GM18511 (cell line): ENCODE measurements around the gene SLC35G6.

Experiments used
- ATAC-seq: cut with Tn5 transposase; IDR thresholded peaks from one replicate; pipeline ENCODE4 v1.9.1; 2021; ENCODE audit warnings: mild to moderate bottlenecking, moderate library complexity; ENCODE audit not compliant: unreplicated experiment

Gene SLC35G6

DNA sequence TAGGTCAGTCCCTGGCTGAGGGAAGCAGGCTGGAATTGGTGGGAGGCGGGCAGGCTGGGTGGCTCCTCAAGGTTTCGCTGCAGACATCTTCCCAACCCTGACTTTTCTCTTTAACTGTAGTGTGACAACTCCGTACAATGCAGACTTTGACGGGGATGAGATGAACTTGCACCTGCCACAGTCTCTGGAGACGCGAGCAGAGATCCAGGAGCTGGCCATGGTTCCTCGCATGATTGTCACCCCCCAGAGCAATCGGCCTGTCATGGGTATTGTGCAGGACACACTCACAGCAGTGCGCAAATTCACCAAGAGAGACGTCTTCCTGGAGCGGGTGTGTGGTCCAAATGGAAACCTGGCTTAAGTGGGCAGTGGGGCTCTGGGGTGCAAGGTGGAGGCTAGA, 17.9 kb downstream of the SLC35G6 start:
- ATAC-seq = no peak

GRCh38 chr17:7501729-7502128, 20.5 kb downstream of the SLC35G6 start:
- ATAC-seq = no peak

GRCh38 chr17:7502171-7502847, 21.1 kb downstream of the SLC35G6 start:
- no peak for ATAC-seq

GRCh38 chr17:7502987-7503386, 21.7 kb downstream of the SLC35G6 start:
- ATAC-seq = no peak

- no peak for ATAC-seq
Observed at GRCh38 chr17:7503521-7503920, 22.3 kb downstream of the SLC35G6 start.

GRCh38 chr17:7508145-7508544, 26.9 kb downstream of the SLC35G6 start:
- no peak for ATAC-seq

GRCh38 chr17:7508846-7509245, 27.6 kb downstream of the SLC35G6 start:
- no peak for ATAC-seq

DNA sequence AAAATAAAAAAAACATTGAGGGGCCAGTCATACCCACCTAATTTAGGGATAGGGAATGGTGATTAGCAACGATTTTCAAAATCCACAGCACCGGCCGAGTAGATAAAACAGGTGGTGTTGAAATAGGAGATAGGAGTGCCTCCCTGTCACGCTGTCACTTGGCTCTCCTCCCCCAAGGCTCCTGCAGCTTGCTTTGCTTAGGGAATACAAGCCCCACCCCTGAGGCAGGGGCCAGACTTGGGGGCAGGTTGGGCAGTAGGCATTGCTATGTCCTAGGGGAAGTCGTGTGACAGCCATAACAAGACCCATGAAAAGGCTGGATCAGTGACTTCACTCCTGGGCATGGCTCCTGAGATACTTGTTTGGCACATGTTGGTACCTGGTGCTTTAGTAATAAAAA, 28.7 kb downstream of the SLC35G6 start:
- ATAC-seq = no peak

- no peak for ATAC-seq
Observed at GRCh38 chr17:7511108-7511507, 29.9 kb downstream of the SLC35G6 start.

GRCh38 chr17:7512105-7512504, 30.9 kb downstream of the SLC35G6 start:
- ATAC-seq = no peak

DNA sequence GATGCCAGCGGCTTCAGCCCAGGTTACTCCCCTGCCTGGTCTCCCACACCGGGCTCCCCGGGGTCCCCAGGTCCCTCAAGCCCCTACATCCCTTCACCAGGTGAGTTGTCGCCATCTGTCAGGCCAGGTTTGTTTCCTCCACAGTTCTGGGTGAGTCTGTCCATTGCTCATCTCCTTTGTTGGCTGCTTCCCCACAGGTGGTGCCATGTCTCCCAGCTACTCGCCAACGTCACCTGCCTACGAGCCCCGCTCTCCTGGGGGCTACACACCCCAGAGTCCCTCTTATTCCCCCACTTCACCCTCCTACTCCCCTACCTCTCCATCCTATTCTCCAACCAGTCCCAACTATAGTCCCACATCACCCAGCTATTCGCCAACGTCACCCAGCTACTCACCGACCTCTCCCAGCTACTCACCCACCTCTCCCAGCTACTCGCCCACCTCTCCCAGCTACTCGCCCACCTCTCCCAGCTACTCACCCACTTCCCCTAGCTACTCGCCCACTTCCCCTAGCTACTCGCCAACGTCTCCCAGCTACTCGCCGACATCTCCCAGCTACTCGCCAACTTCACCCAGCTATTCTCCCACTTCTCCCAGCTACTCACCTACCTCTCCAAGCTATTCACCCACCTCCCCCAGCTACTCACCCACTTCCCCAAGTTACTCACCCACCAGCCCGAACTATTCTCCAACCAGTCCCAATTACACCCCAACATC, 31.7 kb downstream of the SLC35G6 start:
- no peak for ATAC-seq

DNA sequence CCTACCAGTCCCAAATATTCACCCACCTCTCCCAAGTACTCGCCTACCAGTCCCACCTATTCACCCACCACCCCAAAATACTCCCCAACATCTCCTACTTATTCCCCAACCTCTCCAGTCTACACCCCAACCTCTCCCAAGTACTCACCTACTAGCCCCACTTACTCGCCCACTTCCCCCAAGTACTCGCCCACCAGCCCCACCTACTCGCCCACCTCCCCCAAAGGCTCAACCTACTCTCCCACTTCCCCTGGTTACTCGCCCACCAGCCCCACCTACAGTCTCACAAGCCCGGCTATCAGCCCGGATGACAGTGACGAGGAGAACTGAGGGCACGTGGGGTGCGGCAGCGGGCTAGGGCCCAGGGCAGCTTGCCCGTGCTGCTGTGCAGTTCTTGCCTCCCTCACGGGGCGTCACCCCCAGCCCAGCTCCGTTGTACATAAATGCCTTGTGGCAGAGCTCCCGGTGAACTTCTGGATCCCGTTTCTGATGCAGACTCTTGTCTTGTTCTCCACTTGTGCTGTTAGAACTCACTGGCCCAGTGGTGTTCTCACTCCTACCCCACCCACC, 32.7 kb downstream of the SLC35G6 start:
- ATAC-seq = no peak

DNA sequence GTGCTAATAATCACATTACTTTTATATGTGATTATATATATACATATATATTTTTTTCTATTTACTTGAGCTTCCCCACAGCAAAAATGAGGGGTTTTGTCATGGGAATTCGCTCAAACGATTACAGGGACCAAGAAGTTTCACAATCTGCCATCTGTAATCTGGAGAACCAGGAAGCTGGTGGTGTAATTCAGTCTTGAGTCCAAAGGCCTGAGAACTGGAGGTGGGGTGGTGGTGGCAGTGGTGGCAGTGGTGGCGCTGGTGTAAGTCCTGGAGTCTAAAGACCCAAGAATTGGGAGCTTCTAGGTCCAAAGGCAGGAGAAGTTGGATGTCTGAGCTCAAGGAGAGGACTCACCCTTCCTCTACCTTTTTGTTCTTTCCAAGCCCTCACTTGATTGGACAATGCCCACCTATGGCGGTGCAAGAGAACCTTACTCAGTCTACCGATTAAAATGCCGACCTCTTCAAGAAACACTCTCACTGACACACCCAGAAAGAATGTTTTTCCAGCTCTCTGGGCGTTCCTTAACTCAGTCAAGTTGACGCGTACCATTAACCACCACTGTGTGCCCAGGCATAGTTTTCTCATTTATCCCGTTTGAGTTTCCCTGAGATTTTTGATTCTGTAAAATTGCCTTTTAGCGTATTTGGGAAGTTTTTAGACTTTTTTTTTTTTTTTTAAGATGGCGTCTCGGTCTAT, 34.8 kb downstream of the SLC35G6 start:
- ATAC-seq = no peak

DNA sequence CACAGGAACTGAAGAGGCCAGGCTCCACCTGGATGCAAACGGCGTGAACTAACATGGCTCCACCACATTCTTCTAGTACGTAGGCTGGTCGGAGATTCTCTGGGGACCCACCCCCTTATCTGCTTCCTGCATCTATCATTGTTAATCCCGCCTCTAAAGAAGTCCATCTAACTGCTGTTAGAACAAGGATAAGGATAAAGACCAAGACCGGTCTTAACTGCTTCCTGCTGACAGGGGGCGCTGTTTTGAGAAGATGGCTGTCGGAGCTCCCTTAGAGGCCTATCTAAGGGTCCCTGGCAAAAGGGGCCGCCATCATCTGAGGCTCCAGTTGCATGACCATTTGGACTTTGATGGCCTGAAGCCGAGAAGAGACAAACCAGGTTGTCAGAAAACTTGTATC, 41.8 kb downstream of the SLC35G6 start:
- no peak for ATAC-seq

DNA sequence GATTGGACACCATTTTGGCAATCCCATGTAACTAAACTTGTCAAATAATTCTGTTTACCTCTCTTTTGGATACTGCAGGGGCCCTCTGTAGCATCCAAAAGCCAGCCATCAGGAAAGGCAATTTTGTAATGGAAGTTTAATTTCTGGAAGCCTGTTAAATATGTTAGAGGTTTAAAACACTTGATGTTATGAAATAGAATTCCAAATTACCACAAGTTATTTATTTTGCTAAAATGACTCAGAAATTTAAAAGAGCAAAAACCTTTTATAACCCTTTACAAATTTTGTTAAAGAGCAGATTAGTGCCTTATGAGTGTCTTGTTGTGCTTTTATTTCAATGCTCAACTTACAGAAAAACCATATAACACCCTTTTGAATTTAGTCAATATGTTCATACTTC, 47.6 kb downstream of the SLC35G6 start:
- no peak for ATAC-seq

DNA sequence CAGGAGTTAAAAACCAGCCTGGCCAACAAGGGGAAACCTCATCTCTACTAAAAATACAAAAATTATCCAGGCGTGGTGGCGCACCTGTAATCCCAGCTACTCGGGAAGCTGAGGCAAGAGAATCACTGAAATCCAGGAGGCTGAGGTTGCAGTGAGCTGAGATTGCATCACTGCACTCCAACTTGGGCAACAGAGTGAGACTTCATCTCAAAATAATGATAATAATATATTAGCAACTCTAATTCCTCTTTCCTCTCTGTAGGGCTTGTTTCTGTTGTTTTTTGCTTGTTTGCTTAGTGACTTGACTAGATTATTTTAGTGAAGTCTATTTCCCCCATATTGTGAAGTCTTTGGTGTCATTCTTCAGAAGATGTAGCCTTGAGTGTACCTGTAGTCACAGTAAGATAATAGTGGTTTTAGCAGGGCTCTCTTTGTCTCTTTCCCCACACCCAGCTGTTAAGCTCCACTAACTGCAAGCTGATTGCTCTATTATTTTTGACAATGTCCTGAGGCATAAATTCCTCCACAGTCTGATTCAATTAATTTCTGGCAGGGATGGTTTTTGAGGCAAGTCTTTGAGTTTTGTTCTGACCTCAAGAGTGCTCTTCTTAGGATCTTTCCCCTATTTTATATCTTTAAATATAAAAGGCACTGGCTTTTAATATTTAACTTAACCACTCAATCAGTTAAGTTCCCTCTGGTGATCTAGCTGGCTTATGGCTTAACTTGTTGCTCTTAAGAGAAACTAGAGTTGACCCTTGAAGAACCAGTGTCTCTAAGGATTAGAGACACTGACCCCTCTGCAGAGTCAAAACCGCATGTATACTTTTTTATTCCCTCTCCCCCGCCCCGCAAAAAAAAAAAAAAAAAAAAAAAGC, 49.0 kb downstream of the SLC35G6 start:
- no peak for ATAC-seq
